NCI-H526 (cell line): ENCODE data around the gene RHBDD1.
A peak's percentile ranks its signal among the peaks of the same experiment; 100 is the strongest.

ENCODE experiments used
- DNase-seq, 2 experiments: peaks; one replicate each; lab custom pipeline; 2025; lab: John Stamatoyannopoulos, UW

Gene RHBDD1, protein sequence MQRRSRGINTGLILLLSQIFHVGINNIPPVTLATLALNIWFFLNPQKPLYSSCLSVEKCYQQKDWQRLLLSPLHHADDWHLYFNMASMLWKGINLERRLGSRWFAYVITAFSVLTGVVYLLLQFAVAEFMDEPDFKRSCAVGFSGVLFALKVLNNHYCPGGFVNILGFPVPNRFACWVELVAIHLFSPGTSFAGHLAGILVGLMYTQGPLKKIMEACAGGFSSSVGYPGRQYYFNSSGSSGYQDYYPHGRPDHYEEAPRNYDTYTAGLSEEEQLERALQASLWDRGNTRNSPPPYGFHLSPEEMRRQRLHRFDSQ

DNA sequence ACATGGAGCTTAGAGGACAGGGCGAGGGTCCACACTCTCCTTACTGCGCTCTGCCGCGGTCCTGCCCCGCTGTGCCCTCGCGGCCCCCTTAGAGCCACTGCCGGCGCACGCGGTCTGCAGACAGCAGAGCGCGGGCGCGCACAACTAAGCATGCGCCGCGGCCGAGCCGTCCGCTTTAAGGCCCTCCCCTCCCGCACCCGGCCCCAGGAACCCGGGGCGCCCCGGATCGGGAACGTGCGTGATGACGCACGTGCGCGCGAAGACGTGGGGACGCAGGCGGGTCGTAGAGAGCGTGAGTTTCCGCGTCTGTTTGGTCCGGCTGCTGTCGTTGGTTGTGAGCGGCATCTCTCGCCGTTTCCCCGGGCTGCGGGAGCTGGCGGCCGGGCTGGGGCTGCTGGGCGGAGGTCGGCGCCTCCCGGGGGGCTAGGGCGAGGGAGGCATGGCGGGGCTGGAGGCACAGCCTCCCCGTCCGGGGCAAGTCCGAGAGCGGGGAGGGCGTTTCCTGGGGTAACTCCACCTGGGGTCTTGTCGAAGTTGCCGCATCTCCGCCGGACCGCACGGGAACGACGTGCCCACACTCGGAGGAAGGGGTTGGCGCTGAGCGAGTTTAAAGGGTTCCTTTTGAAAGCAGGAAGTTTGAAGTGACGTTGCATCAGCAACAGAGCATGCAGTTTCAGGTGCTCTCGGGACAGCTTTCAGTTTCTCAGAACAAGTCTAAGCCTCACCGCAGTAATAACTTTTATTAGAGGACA, at the start of gene RHBDD1:
Gene RHBDD1, plus strand, starts transcription at position 259 of the 752 bp plus-strand sequence. CDS start 28,640 bp downstream, outside the sequence.
- DNase-seq = peak; percentile 84 to 96

DNA sequence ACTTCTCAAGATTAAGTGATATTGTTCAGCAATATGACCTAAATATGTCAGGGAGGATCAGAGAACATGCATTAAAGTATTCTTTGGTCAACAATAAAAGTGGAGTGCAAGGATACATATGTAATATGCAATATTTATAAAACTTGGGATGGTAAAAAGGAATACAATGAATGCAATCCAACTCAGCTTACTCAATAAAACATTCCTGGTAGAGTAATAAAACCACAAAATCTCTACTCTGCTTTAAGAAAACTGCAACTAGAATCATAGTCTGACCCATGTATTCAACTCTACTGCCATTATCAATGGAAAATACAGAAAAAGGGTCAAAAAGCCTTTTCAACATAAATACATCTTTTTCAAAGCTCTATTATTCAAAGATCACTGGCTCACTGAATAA, 47.8 kb upstream of the RHBDD1 start:
- DNase-seq = no peak

DNA sequence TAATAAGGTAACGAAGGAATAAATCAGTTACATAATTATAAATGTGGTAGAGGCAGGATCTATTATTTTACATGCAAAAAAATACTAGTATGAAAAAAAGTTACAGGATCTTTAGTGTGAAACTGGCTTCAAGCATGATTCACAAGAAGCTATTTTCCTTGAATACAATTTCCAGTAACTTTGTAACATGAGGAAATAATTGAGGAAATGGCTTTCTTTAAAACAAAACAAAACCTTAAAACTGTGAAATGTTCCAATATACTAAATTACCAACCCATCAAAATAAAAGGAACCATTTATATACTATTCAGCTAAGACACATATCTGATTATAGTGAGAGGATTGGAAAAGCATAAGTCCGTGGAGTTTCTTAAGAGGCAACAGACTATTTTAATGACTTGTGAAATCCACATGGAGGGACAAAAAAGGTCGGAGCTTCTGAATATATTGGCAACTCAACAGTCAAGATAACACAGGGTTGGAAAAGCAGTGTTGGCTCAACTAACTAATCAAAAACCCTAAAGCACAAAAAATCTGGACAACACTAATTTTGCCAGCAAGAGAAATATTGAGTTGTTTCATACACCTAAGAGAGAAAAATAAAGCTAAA, 46.9 kb upstream of the RHBDD1 start:
- DNase-seq = no peak

DNA sequence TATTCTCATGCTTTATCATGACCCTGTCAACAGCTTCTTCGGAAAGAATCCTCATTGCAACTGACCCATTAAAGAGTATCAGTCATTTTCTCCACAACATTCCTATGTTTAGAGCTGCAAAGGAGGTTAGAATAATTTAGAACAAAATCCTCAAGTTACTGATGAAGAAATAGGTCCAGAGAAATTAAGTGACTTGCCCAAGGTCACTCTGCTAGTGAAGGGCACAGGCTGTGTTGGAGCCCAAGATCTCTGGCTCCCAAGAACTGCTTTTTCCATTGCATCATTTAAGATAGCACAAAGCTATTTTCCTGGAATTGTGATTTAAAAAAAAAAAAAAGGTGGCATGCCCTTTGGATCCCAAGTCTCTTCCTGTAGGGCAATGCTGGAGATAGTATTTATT, 45.8 kb upstream of the RHBDD1 start:
- DNase-seq = no peak

DNA sequence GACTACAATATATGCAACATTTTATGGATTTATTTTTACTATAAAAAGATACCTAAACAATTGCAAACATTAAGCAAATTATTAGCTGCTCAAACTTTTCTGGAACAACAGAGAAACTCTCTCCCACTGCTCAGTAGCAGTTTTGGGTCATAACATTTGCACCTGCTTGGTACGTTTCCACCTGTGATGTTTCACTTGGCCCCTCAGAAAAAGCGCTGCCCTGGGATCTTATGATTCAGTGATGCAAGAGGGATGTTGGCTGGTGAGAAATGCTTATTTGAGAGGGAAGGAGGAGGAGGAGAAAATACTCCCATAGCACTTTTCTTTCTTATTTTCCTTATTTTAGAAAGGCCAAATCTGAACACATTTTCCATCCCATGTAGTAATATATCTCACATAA, 45.4 kb upstream of the RHBDD1 start:
- DNase-seq = no peak

DNA sequence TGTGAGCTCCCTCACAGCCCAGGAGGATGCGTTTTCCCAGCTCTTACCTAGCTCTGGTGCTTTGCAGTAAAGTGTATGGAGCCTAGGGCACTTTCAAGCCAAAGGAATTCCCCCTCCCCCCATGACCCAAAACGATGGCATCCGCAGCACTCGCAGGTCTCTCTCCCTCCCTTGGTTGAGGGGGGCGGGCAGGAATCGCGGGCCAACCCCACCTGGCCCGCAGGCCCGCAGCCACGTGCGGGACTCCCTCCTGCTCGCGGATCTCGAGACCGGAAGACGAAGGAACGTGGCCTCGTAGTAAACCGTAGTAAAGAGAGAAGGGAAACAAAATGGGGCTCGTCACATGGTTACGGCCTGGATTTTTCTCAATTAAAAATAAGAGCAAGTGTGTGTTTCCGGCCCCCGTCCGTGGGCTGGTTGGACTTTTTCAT, 44.8 kb upstream of the RHBDD1 start:
- DNase-seq = peak; percentile 43 to 73

DNA sequence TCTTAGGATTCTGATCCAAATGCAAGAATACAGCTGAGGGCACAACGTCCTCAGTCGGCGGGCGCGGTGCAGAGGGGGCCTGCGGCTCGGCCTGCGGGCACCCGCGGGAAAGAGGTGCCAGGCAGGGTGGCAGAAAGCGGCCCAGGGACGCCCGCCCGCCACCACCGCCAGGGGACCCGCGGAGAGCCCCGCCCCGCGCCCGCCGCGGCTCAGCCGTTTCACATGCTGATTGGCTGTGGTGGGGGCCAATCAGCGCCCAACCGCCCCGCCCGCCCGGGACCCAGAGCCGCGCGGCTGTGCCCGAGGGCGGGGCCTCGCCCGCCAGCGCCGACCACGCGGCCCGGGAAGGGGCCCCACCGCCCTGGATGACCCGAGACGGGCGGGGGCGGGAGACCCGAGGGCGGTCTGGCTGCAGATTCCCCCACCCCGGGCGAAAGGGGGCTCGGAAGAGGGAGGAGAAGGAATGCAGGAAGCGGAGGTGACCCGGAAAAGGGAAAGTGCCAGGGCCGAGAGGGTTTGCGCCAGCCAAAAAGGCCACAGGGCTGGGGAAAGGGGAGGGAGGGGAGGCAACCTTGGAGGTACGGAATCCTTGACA, 44.3 kb upstream of the RHBDD1 start:
- peak; percentile 62 to 91 for DNase-seq

DNA sequence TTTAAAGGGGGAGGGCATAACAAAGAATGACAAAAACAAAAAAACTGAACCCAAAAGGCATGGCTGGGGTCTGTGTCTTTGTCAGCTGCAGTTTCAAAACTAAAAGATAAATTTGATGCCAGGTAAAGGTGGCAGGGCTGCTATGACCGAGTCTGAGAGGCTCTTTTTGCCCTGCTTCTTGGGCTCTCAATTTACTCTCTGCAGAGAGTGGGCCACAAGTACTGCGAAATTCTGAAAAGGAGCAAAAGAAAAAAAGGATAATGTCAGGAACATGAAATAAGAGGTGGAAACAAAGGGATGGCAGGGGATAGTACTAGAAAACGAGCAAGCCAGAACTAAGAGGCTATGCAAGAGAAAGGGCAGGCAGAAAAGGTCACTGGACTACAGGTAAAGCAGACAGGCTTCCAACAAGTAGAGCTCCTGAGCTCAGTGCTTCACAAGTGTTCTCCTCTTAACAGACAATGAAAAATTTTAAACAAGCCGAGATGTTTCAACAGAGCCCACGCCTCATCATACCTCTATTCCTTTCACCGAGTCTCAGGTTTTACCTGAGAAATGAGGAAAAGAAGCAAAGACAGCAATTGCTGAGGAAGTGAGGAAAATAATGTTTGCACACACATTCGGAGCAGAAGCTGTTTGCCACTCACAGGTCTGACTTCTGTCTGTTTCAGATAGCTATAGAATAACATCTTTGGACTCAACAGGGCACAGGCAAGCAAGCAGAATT, 43.5 kb upstream of the RHBDD1 start:
- peak in 1 of 2 experiments; percentile 35 for DNase-seq

DNA sequence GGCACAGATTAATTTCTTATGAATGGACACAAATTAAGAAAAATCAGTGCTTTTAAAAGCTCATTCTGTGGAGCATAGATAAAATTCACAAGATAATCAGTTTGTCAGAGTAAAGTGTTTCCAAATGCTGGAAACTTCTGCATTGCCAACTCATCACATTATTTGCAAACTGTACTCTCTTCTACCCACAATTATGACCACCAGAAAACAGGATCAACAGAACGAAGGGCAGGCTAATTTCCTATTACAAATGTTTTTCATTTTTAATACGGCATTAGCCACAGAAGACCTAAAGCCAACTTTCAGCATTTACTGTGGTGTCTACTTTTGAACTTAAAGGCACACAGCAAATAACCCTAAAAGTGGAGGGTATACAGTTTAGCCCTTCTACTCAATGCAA, 42.2 kb upstream of the RHBDD1 start:
- no peak for DNase-seq

DNA sequence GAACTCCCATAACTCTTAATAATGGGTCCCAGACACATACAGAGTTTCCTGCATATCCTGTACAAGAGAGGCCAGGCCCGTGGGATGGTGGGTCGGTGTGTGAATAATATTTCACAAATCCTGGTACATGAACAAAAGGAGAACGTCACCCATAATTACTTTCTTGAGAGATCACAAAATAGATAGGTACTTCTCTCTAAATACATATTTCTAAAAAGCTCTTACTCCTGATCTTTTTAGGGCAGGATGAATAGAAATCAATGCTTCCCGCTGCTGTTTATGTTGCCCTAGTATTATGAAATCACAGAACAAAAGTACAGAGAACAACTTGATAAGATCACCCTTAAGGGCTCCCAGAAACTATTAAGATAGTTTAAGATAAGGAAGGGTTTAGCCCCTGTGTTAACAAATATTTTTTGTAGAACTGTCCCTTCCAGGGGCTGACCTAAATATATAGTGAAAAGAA, 41.6 kb upstream of the RHBDD1 start:
- DNase-seq = no peak

DNA sequence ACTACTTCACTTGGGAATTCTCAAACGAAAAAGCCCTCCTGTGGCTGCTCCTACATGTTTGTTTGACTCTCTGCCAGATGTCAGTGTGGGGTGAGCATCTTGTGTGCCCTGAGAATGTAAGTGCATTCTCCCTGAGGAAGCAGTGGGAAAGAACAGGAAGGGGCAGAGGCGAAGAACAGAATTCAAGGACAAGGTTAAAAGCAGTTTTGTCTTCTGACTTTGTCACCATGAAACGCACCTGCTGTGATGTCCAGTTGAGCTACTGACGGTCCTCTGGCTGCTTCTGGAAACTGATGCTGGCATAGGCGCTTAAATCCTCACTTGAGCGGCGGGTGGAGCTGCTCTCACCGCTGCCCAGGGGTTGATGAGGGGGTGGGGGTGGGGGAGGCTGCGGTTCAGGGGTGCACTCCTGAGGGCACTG, 41.1 kb upstream of the RHBDD1 start:
- no peak for DNase-seq

DNA sequence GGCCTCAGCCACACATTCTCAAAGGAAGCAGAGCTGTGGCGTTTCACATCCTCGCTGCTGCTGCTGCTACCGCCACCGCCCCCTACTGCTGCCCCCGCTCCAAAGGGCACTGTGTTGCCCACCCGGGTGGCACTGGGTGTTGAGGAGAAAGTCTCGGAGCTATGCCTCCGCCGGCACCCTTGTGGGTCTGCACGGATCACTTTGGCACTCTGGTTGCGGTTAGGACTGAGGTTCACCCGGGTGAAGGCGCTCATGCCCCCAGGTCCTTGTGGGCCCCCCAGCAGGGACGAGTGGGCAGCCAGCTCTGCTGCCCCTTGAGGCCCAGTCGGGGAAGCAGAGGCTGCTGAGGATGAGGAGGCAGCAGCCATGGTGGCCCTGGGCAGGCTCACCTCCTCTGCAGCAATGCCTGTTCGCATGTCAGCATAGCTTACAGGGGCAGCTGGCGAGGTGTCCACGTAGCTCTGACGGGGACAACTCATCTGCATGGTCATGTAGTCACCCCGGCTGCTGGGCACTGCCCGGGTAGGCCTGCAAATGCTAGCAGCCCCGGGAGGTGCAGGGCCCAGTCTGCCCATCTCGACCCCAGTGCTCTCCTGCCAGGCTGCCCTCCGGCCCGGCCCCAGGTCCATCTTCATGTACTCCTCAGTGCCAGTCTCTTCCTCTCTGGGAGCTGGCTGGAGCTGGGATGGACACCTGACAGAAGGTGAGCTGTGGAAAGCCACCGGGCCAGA, 40.4 kb upstream of the RHBDD1 start:
- no peak for DNase-seq

DNA sequence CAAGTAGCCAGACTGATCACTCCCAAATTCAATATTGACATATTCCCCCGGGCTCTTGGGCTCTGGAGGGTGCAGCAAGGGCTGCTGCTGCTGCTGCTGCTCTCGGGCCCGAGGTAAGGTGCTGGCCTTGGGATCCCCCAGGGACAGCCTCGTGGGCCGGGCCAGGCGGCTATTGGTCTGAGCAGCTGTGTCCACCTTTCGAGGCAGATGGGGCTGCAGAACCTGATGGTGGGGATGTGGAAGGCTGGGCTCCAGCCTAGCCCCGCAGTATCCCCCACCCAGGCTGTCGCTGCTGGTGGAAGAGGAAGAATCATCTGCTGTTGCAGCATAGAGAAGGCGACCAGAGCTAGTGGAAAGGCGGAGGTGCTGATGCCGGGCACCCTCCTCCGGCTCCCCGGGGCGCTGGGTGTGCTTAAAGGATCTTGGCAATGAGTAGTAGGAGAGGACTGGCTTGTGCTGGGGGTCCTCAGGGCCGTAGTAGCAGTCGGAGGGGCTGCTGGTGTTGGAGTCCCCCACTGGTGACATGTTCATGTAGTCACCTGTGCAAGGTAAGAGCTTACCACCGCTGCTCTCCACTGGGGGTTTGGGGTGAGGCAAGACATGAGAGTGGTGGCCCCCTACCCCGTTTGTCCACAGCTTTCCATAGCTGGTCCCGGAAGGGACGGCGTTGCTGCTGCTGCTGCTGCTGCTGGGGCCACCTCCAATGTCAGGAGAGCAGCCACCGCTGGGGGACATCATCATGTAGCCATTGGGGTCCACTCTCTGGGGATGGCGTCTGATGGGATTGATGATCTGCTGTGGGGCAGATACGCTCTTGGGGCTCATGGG, 39.6 kb upstream of the RHBDD1 start:
- no peak for DNase-seq

DNA sequence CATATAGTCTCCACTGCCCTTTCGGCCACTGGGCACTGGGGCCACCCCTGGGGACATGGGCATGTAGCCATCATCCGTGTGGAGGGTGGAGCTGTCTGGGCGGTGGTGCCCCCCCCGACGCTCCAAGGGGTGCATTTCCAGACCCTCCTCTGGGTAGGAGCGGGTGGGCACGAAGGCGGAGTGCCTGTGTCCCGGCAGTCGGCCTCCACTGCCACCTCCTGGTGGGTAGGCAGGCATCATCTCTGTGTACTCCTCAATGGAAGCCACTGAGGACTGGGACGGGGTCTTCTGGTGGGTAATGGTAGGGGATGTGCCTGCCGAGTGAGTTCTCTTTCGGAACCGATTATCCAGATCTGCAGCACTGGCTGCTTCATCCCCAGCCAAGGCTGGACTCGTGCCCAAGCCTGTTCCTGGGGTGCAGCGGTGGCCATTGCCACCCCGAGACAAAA, 39.0 kb upstream of the RHBDD1 start:
- no peak for DNase-seq

DNA sequence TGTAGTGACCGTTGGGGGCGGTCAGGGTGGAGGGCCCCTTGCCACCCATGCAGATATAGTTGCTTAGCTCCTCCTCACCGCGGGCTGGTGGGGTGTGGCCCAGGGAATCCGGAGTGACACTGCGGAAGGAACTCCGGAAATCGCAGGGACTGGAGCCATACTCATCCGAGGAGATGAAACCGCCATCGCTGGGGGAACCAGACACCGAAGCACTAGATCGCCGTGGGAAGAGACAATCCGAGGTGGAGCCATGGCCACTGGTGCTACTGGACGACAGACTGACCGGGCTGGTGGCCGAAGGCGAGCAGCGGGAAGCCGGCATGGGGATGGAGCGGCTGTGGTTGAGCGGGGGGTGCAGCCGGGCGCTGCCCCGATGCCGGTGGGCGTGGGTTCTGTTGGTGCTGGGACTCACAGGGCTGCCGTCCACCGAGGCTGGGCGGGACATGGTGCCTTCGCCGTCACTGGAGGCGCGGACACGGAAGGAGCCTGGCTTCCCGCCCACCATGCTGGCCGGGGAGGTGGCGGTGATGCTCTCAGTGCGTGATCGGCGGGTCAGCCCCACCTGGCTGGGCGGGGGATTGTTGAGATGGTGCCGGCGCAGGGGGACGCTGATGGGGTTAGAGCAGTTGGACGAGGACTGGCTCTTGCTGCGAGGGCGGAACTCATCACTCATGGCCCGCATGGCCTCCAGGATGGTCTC, 38.4 kb upstream of the RHBDD1 start:
- no peak for DNase-seq

DNA sequence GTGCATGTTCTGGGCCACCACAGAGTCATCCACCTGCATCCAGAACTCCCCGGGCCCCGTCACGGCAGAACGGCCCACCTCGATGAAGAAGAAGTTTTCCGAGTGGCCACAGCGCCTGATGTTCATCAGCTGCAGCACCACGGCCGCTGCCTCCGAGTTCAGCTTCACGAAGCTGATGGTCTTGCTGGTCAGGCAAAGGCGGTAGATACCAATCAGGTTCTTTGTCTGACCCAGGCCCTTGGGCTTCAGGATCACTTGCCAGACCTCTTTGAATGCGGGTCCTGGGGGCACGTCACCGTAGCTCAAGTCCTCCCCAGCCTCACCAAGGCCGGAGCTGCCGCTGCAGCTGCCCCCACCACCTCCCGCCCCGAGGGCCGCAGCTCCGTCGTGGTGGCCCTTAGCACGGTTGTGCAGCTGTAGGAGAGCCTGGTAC, 37.8 kb upstream of the RHBDD1 start:
- no peak for DNase-seq

DNA sequence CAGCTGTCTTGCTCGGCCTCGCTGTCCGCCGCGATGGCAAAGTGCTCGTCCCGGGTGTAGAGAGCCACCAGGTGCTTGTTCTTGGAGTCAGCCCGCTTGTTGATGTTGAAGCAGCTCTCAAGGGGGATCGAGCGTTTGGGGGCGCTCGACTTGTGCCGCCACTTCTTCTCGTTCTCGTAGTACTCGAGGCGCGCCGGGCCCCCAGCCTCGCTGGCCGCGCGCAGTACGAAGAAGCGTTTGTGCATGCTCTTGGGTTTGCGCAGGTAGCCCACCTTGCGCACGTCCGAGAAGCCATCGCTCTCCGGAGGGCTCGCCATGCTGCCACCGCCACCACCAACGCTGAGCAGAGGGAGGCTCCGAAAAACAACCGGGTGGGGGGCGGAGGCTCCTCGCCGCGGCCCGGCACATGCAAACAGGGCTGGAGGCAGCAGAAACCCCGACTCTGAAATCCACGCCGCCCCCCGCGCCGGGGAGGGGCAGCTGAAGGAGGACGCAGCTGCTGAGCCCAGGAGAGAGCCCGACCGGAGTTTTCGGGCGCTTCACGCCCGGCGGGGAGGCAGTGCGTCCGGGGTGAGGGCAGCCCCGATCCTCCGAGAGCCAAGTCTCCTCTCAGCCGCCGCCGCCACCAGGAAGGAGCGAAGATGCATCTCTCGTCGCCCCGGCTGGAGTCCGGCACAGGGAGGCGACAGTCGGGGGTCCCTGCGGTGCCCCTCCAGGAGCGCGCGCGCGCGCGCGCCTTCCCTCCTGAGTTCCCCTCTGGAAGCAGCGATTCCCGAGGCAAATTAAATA, 37.2 kb upstream of the RHBDD1 start:
- peak in 1 of 2 experiments; percentile 62 for DNase-seq

DNA sequence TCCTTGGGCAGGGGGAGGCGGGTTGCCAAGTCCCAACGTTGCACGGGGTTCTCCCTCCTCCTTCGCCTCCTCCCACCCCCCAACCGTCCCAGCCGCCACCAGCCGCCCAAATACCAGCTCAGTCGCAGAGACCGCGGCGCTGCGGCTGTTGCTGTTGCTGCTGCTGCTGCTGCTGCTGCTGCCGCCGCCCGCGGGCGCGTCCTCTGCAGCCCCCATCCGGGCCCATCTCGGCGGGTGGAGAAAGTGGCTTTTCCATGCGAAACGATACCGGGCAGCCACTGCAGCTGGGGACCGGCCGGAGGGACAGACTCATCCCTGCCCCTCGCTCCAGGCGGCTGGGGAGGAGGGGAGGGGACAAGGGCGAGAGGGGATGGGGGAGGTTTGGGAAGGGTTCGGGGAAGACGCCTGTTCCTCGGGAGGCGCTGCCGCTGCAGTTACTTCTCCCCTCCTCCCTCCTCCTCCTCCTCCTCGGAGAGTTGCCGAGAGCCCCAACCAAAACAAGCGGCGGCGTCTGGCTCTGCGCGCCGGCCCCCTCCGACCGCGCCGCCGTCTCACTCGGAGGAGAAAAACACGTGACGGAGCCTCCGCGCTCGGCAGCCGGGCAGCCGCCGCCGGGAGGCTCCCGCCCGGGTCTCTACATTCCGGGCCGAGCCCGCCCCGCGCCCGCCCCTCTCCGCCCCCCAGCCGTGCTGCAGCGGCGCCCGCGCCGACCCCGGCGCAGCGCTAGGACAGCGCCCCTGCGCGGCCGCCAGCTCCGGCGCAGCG, 36.5 kb upstream of the RHBDD1 start, which contains the start of gene IRS1:
Gene IRS1, minus strand, starts transcription at position 610 of the 765 bp plus-strand sequence. CDS start 1,082 bp downstream, outside the sequence.
- peak; percentile 11 to 81 for DNase-seq
